GM20431 (cell line): Measurements from ENCODE around the gene SNRNP25.
"Not testable (repeated sequence)": the region's sequence is repeated elsewhere in the genome, so short reads cannot be mapped to it uniquely, and the experiment has no call there.

Experiments used
- in situ Hi-C: fragments of 300-500 bp; cut with MseI, MboI; formaldehyde crosslinking; loops from one replicate; pipeline ENCODE4 v1.15.0; 2020; ENCODE audit warnings: low sequenced_read_pairs; ENCODE audit not compliant: unreplicated experiment

SNRNP25 gene

DNA sequence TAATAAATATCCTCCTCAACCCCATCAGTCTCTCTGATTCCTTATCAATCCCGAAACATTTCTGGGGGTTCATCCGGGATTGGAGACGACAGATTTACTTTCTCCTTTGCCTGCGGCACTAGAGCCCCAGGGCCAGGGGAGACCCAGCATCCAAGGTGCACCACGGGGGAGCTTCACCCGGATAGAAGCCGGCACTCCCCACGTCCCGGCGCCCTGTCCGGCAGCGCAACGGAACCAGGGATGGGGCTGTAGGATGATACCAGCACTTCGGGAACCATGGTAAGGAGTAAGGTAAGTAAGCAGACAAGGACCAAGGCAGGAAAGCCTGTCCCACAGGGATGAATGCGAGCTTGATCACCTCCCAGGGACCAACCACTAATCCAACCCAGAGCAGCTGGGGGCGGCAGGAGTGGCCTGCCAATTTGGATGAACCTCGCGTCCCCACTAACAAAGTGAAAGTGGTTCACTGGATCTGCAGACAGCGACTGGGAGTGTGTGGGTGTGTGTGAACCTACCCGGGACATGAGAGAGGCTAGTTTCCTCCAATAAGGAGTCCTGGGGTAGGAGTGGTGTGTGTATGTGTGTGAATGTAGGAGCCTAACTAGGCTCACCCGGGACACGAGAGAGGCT lies 12.1 kb upstream of the SNRNP25 start:
- in situ Hi-C loops = no loop called here

DNA sequence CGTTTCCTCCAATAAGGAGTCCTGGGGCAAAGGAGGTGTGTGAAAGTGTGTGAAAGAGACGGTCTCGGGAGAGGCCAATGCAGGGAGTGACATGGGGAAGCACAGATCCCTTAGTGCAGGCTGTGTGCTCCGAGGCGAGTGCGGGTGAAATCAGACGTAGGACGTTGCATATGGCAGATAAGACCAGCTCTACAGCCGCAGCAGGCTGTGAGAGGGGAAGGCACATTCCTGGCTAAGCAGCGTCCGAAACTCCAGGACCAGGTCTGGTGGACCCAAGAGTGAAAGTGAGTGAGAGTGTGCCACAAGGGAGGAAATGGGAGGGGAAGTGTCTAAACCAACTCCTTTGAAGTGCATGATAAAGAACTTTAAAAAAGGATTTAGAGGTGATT lies 11.6 kb upstream of the SNRNP25 start:
- in situ Hi-C loops = no loop called here

DNA sequence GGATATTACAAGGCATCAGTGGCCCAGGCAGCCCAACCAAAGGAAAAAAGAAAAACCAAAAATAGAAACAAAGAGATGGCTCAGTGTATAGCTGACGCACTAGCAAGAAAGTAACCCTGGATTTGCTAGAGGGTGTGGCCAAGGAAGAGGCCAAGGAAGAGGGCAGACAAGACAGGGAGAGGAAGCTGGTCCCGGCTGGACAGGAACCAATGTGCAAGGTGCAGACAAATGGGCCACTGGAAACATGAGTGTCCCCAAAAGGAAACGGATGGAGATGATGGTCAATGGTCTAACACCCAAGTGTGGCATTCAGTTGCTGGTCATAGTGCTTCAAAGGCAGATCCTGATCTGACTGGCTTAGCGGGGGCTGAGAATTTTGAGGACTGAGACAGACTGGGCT lies 10.9 kb upstream of the SNRNP25 start:
- in situ Hi-C loops = no loop called here

GRCh38 chr16:43294-43693 lies 10.3 kb upstream of the SNRNP25 start:
- in situ Hi-C loops = no loop called here

GRCh38 chr16:44655-45054 lies 9.0 kb upstream of the SNRNP25 start:
- in situ Hi-C loops = no loop called here

GRCh38 chr16:45454-45853 lies 8.2 kb upstream of the SNRNP25 start:
- in situ Hi-C loops = no loop called here

DNA sequence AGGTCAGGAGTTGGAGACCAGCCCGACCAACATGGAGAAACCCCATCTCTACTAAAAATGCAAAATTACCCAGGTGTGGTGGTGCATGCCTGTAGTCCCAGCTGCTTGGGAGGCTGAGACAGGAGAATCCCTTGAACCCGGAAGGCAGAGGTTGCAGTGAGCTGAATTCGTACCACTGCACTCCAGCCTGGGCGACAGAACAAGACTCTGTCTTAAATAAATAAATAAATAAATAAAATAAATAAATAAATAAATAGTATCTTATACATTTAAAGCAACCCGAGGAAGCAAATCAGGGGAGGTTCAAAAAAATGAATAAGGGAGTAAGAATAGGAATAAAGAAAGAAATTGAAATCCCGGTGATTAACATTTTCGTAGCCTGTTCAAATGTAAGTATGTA lies 7.1 kb upstream of the SNRNP25 start:
- in situ Hi-C loops = not testable (repeated sequence)

- in situ Hi-C loops = no loop called here
Measured at GRCh38 chr16:47234-47633, 6.4 kb upstream of the SNRNP25 start.

DNA sequence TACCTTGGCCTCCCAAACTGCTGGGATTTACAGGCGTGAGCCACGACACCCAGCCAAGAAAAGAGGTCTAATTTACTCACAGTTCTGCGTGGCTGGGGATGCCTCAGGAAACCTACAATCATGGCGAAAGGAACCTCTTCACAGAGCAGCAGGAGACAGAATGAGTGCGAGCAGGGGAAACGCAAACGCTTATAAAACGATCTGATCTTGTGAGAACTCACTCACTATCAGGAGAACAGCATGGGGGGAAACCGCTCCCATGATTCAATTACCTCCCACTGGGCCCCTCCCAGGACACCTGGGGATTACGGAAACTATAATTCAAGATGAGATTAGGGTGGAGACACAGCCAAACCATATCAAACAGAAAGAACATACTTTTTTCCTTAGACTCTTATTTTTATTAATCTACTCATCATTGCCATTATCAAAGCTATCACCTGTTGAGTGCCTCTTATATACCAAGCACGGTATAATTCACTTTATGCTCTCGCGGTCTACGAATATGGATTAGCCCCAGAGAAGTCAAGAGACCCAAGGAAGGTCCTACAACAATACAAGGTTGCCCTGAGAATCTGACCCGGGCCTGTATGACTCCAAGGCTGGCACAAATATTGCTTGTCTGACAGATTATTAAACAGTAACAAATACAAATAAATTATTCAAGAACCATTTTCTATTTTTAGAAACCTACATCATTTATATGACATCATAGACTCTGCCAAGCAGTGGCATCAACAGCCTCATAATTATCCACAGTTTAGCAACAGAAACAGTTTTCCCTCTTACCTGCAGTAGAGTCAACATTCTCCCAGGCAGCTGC lies 2.6 kb upstream of the SNRNP25 start:
- in situ Hi-C loops = no loop called here

DNA sequence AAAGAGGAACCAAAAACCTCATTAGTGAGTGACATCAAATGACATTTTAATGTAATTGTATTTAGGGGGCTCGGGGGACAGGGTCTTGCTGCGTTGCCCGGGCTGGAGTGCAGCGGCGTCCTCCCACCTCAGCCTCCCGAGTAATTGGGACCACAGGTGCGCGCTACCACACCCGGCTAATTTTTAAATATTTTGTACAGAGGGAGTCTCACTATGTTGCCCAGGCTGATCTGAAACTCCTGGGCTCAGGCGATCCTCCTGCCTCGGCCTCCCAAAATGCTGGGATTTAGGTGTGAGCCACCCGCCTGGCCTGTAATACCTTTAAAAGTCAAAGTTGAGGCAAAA lies 581 bp downstream of the SNRNP25 start:
- in situ Hi-C loops = no loop called here

DNA sequence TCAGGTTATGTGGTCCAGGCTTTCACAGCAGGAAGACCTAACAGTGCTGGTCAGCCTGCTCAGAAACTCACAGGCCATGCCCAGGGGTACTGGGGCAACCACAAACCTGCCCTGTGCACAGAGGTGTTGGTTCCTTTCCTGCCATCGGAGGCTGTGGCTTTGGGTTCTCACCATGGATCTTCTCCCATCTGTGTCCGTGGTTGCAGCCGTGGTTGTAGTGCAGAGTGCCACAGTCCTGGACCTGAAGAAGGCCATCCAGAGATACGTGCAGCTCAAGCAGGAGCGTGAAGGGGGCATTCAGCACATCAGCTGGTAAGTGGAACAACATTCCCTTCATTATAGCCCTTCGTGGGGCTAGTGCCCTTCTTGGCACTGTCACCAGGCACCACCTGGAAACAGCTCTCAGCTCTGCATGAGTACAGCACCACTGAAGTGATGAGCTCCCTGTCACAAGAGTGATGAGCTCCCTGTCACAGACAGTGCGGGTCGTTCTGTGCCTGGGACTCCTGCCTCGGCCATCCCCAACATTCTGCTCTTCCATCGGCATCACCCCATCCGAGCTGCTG lies 2.0 kb downstream of the SNRNP25 start:
- in situ Hi-C loops = no loop called here

DNA sequence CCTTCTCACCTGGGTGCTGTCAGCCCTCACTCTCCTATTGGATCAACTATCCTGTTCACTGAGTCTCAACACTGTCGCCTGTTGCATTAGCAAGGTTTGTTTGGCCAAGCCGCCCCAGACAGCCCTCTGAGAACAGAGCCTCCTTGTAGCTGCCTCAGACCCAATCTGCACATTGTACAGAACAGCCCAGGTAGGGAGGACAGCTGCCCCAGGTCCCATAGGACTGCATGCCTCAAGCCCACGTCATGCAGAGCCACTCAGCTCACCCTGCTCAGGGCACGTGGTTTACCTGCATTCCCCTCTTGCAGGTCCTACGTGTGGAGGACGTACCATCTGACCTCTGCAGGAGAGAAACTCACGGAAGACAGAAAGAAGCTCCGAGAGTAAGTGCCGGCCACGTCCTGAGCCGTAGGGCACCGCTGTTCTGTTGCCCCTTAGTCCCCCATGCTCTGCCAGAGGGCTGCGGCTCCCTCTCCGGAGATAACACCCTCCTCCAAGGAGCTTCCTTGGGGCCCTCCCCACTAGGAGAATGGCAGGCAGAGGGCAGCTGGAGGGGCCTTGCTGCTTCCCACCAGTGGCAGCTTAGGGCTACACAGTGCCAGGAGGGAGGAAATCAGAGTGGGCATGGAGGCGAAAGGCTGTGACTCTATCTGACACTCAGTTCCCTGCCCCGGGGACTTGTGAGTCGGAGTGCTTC lies 2.8 kb downstream of the SNRNP25 start:
- in situ Hi-C loops = no loop called here

DNA sequence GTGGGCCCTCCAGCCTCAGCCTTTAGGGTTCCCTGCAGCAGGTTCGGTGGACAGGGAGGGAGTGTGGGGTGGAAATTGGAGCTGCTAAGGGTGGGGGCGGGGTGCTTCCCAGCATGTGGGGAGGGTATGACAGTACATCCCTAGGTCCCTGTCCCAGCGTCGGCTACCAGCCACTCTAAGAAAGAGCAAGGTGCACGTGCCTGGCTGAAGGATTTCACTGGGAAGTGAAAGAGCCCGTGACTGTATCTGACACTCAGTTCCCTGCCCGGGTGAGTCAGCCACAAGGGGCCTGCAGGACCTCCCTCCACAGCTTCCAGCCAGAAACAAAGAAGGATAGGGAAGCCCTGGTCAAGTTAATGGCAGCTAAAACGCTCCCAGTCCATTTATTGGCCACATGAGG lies 4.1 kb downstream of the SNRNP25 start:
- in situ Hi-C loops = no loop called here

GRCh38 chr16:58491-59439 lies 5.1 kb downstream of the SNRNP25 start:
- in situ Hi-C loops = no loop called here

DNA sequence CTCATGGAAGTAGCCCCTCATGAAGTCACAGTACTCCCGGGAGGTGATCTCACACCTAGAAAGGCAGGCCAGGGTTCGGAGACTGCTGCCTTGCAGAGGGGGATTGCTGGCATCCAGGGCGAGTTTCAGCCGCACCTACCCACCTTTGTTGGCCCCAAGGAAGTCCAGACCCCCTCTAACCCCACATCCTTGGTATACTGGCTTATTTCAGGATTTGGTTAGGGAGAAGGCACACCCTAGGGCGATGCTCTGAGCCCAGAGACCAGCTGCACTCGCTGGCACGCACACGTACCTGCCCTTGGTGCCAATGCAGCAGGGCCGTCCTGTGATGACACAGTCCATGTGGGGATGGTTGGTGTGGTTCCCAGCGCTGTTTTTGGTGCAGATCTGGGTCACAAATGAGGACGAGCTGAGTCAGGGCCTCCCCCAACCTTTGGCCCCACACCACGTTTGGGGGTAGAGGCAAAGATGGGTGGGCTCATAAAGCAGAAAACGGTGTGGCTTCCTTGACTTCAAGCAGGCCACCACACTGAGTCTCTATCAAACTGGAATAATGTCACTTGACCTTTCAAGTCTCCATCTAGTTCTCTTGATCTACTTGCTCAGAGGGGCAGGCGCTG lies 5.9 kb downstream of the SNRNP25 start:
- in situ Hi-C loops = no loop called here

GRCh38 chr16:60166-60565 lies 6.5 kb downstream of the SNRNP25 start:
- in situ Hi-C loops = no loop called here

GRCh38 chr16:60929-61878 lies 7.6 kb downstream of the SNRNP25 start:
- in situ Hi-C loops = no loop called here

DNA sequence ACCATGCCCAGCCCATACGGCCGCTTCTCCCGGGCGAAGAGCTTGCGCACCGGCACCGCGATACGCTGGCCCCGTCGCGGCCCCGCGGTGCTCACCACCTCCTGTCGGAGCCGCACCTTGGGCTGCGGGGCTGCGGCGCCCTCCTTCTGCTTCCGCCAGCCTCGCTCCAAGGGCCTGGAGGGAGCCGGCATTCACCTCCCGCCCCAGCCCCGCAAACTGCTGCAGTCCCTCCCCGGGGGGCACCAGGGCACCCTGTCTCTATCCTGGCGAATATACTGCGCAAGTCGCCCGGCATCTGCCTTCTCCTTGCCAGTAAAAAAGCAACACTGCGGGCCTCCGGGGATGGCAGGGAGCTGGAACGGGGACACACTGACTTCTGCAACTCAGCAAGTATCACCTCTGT lies 8.3 kb downstream of the SNRNP25 start:
- in situ Hi-C loops = no loop called here
